Calu3 (cell line): ENCODE measurements around the gene AKAP1. TPM values are rescaled to one million over a fixed set of nuclear protein-coding genes. Genes with fewer than 3 reads are reported as not detected.

Experiments
- BruUV-seq: library from RNA; stranded (reverse); fragments of 400-500 nt; replicated peaks from 2 replicates; lab custom pipeline; 2021; lab: Mats Ljungman, UMichigan
- CTCF ChIA-PET: fragments of 300-600 bp; sonication (Branson Sonifier 250); formaldehyde crosslinking; loops from one replicate; lab custom pipeline; 2022; ENCODE audit warnings: antibody characterized with exemption; lab: Charles Lee
- DNase-seq: peaks from one replicate; pipeline ENCODE4 v3.0.0; 2022
- H3K27ac Mint-ChIP-seq: one replicate; pipeline ENCODE4 v1.8.0; 2022; ENCODE audit warnings: mixed read lengths; ENCODE audit not compliant: unreplicated experiment
- H3K27me3 Mint-ChIP-seq: one replicate; pipeline ENCODE4 v1.8.0; 2022; ENCODE audit warnings: mixed read lengths; ENCODE audit not compliant: unreplicated experiment
- H3K36me3 Mint-ChIP-seq: one replicate; pipeline ENCODE4 v1.8.0; 2022; ENCODE audit warnings: mild to moderate bottlenecking, moderate library complexity, mixed read lengths; ENCODE audit not compliant: insufficient read depth, unreplicated experiment
- H3K4me1 Mint-ChIP-seq: one replicate; pipeline ENCODE4 v1.8.0; 2022; ENCODE audit warnings: mild to moderate bottlenecking, low read depth, mixed read lengths; ENCODE audit not compliant: unreplicated experiment
- H3K4me3 Mint-ChIP-seq: one replicate; pipeline ENCODE4 v1.8.0; 2022; ENCODE audit warnings: mild to moderate bottlenecking, low read depth, moderate library complexity, mixed read lengths; ENCODE audit not compliant: unreplicated experiment
- H3K9me3 Mint-ChIP-seq: one replicate; pipeline ENCODE4 v1.8.0; 2022; ENCODE audit warnings: low read depth, mixed read lengths; ENCODE audit not compliant: unreplicated experiment
- intact Hi-C: fragments of 100-400 bp; cut with micrococcal nuclease; formaldehyde crosslinking; loops from one replicate; pipeline ENCODE4 v1.10.0; 2022; ENCODE audit not compliant: unreplicated experiment
- total RNA-seq: library from RNA; stranded (reverse); gene quantifications from 2 replicates; pipeline ENCODE4 v1.2.3, GENCODE V29; 2022
- TF ChIP-seq, protein P1 (sequence below): fragments of 200-600 bp; IDR thresholded peaks from one replicate; pipeline ENCODE4 v1.8.0; 2022; ENCODE audit warnings: antibody characterized with exemption; ENCODE audit not compliant: unreplicated experiment

AKAP1 gene
- total RNA-seq, 1 experiment from 2014 or later, result 41.4 TPM

DNA sequence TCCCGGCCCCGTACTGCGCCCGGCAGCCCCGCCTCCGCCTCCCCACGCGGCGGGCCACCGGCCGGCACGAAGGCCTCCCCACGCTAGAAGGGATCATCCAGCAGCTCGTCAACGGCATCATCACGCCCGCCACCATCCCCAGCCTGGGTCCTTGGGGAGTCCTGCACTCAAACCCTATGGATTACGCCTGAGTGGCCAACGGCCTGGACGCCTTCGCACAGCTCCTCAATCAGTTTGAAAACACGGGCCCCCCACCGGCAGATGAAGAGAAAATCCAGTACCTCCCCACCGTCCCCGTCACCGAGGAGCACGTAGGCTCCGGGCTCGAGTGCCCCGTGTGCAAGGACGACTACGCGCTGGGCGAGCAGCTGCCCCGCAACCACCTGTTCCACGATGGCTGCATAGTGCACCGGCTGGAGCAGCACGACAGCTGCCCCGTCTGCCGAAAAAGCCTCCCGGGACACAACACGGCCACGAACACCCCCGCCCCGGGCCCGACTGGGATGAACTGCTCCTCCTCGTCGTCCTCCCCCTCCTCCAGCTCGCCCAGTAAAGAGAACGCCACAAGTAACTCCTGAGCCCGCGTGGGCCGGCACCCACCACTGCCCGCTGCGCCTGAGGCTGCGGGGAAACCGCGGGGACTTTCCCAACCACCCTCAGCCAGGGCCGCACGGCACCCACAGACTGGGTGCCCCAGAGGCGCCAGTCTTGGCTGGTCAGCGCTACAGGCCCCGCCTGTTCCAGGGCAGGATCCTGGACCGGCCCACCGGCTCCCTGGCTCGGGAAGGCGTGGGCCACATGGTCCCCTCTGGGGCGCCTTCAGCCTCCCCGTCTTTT lies 39.0 kb upstream of the AKAP1 start:
- CTCF ChIA-PET, result interaction anchor here (0.6 to 1.1 kb wide), 2 partner anchors 11 to 23 kb away, joined by 3 to 11 read pairs; no protein-coding TSS in a partner anchor
- peaks cover 3% of the 10 kb centered on the region for H3K9me3 Mint-ChIP-seq
- H3K4me3 Mint-ChIP-seq, result peak overlapping the region; percentile 87

DNA sequence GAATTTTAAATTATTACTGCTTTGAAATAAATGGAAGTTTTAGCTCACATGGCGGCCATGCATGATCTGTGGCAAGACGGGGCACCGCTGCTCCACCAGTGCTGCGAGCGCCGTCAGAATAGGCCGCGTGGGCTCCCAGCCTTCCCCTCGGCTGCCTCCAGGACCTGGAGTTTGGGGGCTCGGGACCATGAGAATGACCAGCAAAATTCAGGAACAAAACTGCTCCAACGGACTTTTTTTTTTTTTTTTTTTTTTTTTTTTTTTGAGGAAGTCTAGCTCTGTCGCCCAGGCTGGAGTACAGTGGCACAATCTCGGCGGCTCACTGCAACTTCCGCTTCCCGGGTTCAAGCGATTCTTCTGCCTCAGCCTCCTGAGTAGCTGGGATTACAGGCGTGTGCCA lies 38.3 kb upstream of the AKAP1 start:
- H3K9me3 Mint-ChIP-seq, result peaks cover 3% of the 10 kb centered on the region
- CTCF ChIA-PET, result interaction anchor here (1.1 kb wide), 1 partner anchor 10 kb away, joined by 3 read pairs; no protein-coding TSS in a partner anchor
- peak overlapping the region; percentile 87 for H3K4me3 Mint-ChIP-seq
- peaks cover 11% of the 10 kb centered on the region for H3K36me3 Mint-ChIP-seq
- intact Hi-C loops, result no loop called here
- TF ChIP-seq, protein P1, sequence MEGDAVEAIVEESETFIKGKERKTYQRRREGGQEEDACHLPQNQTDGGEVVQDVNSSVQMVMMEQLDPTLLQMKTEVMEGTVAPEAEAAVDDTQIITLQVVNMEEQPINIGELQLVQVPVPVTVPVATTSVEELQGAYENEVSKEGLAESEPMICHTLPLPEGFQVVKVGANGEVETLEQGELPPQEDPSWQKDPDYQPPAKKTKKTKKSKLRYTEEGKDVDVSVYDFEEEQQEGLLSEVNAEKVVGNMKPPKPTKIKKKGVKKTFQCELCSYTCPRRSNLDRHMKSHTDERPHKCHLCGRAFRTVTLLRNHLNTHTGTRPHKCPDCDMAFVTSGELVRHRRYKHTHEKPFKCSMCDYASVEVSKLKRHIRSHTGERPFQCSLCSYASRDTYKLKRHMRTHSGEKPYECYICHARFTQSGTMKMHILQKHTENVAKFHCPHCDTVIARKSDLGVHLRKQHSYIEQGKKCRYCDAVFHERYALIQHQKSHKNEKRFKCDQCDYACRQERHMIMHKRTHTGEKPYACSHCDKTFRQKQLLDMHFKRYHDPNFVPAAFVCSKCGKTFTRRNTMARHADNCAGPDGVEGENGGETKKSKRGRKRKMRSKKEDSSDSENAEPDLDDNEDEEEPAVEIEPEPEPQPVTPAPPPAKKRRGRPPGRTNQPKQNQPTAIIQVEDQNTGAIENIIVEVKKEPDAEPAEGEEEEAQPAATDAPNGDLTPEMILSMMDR, result no peak
- H3K4me1 Mint-ChIP-seq, result peaks cover 8% of the 10 kb centered on the region
- DNase-seq, result no peak
- BruUV-seq, result no TSS peak
- H3K27me3 Mint-ChIP-seq, result peaks cover 47% of the 10 kb centered on the region
- H3K27ac Mint-ChIP-seq, result no peak overlapping the region

More for the DNA sequence above, 39.0 kb upstream of the AKAP1 start:
- DNase-seq, result no peak
- intact Hi-C loops, result no loop called here
- H3K27me3 Mint-ChIP-seq, result peaks cover 47% of the 10 kb centered on the region
- H3K27ac Mint-ChIP-seq, result peak overlapping the region; percentile 20
- H3K4me1 Mint-ChIP-seq, result peaks cover 8% of the 10 kb centered on the region
- TF ChIP-seq, protein P1, result no peak
- peaks cover 11% of the 10 kb centered on the region for H3K36me3 Mint-ChIP-seq
- no TSS peak for BruUV-seq

DNA sequence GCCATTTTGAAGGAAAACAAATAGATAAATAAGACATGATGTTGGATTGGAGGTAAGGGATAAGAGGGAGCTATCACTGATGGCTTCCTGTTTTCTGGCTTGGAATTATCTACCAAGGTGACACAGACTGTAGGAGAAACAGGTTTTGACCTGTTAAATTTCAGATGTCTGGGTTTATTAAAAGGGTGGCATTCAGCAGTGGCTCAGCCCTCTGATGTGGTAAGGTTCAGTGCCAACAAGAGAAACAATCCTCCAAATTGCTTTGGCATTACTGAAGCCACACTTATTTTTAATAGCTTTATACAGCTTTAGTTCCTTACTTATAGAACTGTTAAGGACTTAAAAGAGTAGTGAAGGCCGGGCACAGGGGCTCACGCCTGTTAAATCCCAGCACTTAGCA lies 37.0 kb upstream of the AKAP1 start:
- Mint-ChIP-seq H3K27me3 (peaks cover 38% of the 10 kb centered on the region), H3K4me1 (peaks cover 8% of the 10 kb centered on the region), H3K27ac (no peak overlapping the region), H3K9me3 (no peaks in the 10 kb centered on the region), H3K36me3 (peaks cover 11% of the 10 kb centered on the region), H3K4me3 (no peak overlapping the region)
- intact Hi-C loops, result no loop called here
- CTCF ChIA-PET, result interaction anchor here (0.5 to 0.7 kb wide), 2 partner anchors 251 to 1515 kb away, joined by 3 read pairs; no protein-coding TSS in a partner anchor
- TF ChIP-seq, protein P1, result no peak
- no TSS peak for BruUV-seq
- no peak for DNase-seq

DNA sequence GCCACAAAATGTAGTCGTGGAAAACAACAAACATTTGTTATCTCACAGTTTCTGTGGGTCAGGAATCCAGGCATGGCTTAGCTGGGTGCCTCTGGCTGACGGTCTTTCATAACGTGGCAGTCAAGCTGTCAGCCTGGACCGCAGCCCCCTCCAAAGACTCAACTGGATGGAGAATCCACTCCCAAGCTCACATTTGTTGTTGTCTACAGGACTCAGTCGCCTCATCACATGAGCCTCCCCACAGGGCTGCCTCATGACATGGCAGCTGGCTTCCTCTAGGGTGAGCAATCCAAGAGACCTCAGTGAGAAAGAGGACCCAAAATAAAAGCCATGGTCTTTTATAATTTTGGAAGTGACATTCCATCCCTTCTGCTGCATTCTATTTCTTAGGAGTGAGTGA lies 34.7 kb upstream of the AKAP1 start:
- no peak for DNase-seq
- H3K4me3 Mint-ChIP-seq, result no peak overlapping the region
- H3K27me3 Mint-ChIP-seq, result peaks cover 27% of the 10 kb centered on the region
- peaks cover 11% of the 10 kb centered on the region for H3K36me3 Mint-ChIP-seq
- TF ChIP-seq, protein P1, result no peak
- CTCF ChIA-PET, result no interaction called here
- H3K4me1 Mint-ChIP-seq, result peaks cover 16% of the 10 kb centered on the region
- H3K27ac Mint-ChIP-seq, result no peak overlapping the region
- no peaks in the 10 kb centered on the region for H3K9me3 Mint-ChIP-seq
- intact Hi-C loops, result no loop called here
- no TSS peak for BruUV-seq
